PFSK-1 (cell line): ENCODE results near the gene PITPNM3.

Experiments
- FOXP2 ChIP-seq: optimal IDR thresholded peaks from 2 replicates; pipeline ENCODE3; 2011; ENCODE audit warnings: borderline replicate concordance, control low read depth, inconsistent platforms; ENCODE audit not compliant: insufficient read depth; ENCODE audit errors: extremely low read length, extremely low read depth
- POLR2AphosphoS5 ChIP-seq: IDR thresholded peaks from 2 replicates; pipeline ENCODE4 v1.6.1; 2012; ENCODE audit warnings: low read depth, mild to moderate bottlenecking, control low read depth, low read length, moderate library complexity
- SIN3A ChIP-seq: IDR thresholded peaks from 2 replicates; pipeline ENCODE4 v1.6.1; 2012; ENCODE audit warnings: mild to moderate bottlenecking, low read length, moderate library complexity, borderline replicate concordance; ENCODE audit not compliant: insufficient read depth
- TAF1 ChIP-seq: IDR thresholded peaks from 2 replicates; pipeline ENCODE4 v1.6.1; 2012; ENCODE audit warnings: low read length, control low read depth, borderline replicate concordance; ENCODE audit not compliant: insufficient read depth
- TF ChIP-seq, protein P1 (sequence below), 2 experiments: IDR thresholded peaks; 2 replicates each; pipeline versions ENCODE4 v1.6.1 to v1.8.0; 2011 to 2012; ENCODE audit warnings: low read depth in 2 of 2, low read length in 2 of 2, control low read depth in 1 of 2, inconsistent platforms in 1 of 2, mild to moderate bottlenecking in 1 of 2, moderate library complexity in 1 of 2; ENCODE audit not compliant: insufficient read depth in 1 of 2

The PITPNM3 gene

DNA sequence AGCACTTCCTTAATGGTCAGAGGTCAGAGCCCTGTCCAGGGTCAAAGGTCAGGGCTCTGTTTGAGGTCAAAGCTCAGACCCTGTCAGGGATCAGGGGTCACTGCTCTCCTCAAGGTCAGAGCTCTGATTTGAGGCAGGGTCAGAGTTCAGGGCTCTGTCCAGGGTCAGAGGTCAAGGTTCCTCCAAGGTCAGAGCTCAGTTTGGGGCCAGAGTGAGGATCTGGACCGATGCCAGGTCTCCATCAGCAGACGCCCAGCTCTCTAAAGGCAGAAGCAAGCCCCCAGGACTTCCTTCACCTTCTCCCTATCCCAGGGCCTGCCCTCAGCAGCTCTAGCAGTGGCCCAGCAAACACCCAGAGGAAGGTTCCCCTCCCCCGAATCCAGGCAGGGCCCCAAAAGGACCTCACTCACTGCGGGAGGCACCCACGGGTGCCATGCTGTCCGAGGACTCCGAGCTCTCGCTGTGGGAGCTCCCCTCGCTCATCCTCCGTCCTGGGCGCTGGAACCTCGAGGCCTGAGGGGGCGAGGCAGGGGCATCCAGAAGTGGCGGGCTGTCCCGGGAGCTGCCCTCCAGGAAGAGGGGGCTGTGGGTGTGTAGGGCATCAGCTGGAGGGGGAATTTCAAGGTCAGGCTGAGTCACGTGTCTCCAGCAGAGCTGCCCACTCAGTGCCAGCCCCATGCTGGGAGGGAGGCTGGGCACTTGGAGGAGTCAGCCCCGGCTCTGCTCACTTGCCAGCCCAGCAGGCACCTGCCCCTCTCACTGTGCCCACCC, 85.4 kb downstream of the PITPNM3 start:
- TF ChIP-seq, protein P1, sequence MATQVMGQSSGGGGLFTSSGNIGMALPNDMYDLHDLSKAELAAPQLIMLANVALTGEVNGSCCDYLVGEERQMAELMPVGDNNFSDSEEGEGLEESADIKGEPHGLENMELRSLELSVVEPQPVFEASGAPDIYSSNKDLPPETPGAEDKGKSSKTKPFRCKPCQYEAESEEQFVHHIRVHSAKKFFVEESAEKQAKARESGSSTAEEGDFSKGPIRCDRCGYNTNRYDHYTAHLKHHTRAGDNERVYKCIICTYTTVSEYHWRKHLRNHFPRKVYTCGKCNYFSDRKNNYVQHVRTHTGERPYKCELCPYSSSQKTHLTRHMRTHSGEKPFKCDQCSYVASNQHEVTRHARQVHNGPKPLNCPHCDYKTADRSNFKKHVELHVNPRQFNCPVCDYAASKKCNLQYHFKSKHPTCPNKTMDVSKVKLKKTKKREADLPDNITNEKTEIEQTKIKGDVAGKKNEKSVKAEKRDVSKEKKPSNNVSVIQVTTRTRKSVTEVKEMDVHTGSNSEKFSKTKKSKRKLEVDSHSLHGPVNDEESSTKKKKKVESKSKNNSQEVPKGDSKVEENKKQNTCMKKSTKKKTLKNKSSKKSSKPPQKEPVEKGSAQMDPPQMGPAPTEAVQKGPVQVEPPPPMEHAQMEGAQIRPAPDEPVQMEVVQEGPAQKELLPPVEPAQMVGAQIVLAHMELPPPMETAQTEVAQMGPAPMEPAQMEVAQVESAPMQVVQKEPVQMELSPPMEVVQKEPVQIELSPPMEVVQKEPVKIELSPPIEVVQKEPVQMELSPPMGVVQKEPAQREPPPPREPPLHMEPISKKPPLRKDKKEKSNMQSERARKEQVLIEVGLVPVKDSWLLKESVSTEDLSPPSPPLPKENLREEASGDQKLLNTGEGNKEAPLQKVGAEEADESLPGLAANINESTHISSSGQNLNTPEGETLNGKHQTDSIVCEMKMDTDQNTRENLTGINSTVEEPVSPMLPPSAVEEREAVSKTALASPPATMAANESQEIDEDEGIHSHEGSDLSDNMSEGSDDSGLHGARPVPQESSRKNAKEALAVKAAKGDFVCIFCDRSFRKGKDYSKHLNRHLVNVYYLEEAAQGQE (IDR thresholded peaks at IDR 0.05; ENCODE audit: insufficient read depth in 1 of 2, low read depth in 2 of 2, low read length in 2 of 2) = no peak
- TF ChIP-seq FOXP2 (no peak), SIN3A (no peak), TAF1 (no peak)

DNA sequence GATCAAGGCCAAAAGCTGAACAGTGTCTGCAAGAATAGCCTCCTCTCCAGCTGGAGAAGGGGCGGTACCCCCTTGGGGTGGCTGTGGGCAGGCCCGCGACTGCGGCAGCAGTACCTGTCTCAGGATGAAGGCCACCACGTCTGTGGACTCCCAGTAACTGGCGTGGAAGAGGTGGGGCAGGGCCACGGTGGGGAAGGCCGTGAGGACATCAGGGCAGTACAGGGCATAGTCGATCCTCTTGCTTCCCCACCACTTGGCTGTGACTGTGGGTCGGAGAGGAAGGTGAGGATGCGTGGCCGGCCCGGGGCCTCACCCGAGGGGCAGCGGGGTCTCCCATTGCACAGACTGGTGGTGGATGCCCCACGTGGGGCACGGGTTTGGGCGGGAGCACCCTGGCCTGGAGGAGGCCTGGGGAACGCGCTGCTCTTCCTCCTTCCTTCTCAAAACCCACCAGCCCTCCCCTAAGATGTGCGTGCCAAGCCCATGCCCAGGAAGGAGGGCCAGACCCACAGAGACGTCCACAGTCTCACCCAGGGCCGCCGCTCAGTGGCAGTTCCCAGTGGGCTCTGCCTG, 86.1 kb downstream of the PITPNM3 start:
- TF ChIP-seq, protein P1 (IDR thresholded peaks at IDR 0.05; ENCODE audit: insufficient read depth in 1 of 2, low read depth in 2 of 2, low read length in 2 of 2) = no peak
- TF ChIP-seq SIN3A (no peak), POLR2AphosphoS5 (no peak), TAF1 (no peak), FOXP2 (no peak)

GRCh38 chr17:6468051-6468790, 88.1 kb downstream of the PITPNM3 start:
- TF ChIP-seq POLR2AphosphoS5 (no peak), SIN3A (no peak), FOXP2 (no peak), TAF1 (no peak)
- TF ChIP-seq, protein P1 (IDR thresholded peaks at IDR 0.05; ENCODE audit: insufficient read depth in 1 of 2, low read depth in 2 of 2, low read length in 2 of 2) = no peak

DNA sequence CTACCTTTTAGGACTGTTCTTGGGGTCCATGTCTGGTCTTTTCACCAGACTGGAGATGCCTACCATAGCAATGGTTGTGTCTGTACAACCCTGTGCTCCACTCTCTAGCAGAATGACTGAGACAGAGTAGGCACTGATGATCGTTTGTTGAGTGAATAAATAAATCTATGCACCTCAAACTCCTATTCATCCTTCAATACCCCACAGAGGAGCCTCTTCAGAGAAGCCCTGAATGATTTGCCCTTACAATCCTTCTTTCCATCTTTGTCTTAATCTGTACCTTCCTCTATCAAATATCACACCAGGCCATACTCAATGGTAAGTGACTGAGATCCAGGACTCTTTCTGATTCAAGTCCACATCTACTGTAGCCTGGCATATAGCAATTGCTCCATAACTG, 88.8 kb downstream of the PITPNM3 start:
- no peak for TF ChIP-seq POLR2AphosphoS5
- TF ChIP-seq, protein P1 (IDR thresholded peaks at IDR 0.05; ENCODE audit: insufficient read depth in 1 of 2, low read depth in 2 of 2, low read length in 2 of 2) = no peak
- TF ChIP-seq SIN3A = no peak
- TF ChIP-seq FOXP2 = no peak
- TF ChIP-seq TAF1 = no peak
